Measurements from ENCODE around the gene MXD4.

The MXD4 gene

GRCh38 chr4:2247128-2248043, 14.5 kb downstream of the MXD4 start:
- TF ChIP-seq, protein P1, sequence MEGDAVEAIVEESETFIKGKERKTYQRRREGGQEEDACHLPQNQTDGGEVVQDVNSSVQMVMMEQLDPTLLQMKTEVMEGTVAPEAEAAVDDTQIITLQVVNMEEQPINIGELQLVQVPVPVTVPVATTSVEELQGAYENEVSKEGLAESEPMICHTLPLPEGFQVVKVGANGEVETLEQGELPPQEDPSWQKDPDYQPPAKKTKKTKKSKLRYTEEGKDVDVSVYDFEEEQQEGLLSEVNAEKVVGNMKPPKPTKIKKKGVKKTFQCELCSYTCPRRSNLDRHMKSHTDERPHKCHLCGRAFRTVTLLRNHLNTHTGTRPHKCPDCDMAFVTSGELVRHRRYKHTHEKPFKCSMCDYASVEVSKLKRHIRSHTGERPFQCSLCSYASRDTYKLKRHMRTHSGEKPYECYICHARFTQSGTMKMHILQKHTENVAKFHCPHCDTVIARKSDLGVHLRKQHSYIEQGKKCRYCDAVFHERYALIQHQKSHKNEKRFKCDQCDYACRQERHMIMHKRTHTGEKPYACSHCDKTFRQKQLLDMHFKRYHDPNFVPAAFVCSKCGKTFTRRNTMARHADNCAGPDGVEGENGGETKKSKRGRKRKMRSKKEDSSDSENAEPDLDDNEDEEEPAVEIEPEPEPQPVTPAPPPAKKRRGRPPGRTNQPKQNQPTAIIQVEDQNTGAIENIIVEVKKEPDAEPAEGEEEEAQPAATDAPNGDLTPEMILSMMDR (IDR thresholded peaks at IDR 0.05), result no peak

DNA sequence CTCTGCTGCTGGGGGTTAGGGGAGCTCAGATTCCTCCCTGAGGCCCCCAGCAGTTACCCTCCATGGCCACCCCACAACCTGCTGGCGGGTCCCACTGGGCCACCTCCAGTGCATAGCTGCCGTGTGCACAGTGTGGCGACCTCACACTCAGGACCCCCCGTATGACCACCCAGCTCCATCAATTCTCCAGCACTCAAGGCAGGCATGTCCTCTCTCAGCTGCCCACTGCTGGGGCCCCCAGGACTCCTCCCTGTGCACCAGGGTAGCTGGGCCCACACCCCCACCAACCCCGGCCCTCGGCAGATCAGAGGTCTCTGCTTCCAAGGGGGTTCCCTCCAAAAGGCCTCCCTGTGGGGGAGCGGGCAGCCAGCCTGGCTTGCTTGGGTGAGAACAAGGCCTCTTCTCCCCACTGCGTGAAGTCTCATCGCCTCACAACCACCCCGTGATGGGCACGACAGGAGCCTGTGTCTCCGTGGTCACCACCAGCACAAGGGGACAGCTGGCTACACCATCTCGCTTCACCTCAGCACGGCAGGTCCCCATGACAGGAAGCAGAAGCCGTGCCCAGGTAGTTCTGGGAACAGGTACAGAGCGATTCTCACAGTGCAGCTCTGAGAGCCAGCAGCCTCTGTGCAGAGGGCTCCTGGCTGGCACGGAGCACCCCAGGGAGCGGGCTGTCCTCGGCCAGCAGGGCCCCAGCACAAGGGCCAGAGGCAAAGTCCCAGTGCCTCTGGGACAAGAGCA, 15.4 kb downstream of the MXD4 start:
- TF ChIP-seq, protein P1 (IDR thresholded peaks at IDR 0.05), result no peak

- TF ChIP-seq, protein P1 (IDR thresholded peaks at IDR 0.05), result no peak
Measured at GRCh38 chr4:2245787-2246275, 16.1 kb downstream of the MXD4 start.

- TF ChIP-seq, protein P1 (IDR thresholded peaks at IDR 0.05), result no peak
Measured at GRCh38 chr4:2245057-2245786, 16.7 kb downstream of the MXD4 start.

DNA sequence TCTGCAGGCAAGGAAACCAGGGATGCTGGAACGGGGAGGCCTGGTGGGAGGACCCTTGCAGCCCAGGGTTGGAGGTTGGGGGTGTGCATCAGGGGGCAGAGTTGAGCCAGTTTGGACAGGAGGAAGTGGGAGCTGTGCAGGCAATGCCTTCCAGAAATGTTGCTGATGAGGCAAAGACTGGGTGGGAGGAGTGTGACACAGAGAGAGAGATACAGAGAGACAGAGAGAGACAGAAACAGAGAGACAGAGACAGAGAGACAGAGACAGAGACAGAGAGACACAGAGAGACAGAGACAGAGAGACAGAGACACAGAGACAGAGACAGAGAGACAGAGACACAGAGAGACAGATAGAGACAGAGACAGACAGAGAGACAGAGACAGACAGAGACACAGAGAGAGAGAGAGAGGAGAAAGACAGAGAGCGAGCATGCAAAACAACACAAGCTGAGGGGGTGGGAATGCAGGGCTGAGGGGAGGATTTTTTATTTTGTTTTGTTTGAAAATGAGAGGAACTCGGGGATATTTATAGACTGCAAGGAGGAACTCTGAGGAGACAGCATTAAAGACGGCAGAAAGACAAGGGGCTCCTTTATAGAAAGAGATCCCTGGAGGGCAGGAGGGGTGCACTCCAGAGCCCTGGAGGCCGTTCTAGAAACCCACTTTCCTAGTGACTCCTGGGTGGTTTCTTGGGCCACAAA, 18.1 kb downstream of the MXD4 start:
- TF ChIP-seq, protein P1 (IDR thresholded peaks at IDR 0.05), result no peak

- TF ChIP-seq, protein P1 (IDR thresholded peaks at IDR 0.05), result no peak
Measured at GRCh38 chr4:2241410-2242353, 20.2 kb downstream of the MXD4 start, which contains the start of the genes HAUS3 and POLN. Gene HAUS3 (minus strand): TSS chr4:2242121. CDS start chr4:2240946, 1,175 bp downstream. Gene POLN (minus strand): TSS chr4:2242121. CDS start chr4:2229231, 12,890 bp downstream.

Data from LNCAP (cell line).